K562 (cell line): Measurements from ENCODE around the gene EPX. TPM values are rescaled to one million over a fixed set of nuclear protein-coding genes. Genes with fewer than 3 reads are reported as not detected.

Source experiments
- BRF1 ChIP-seq: IDR thresholded peaks from 3 replicates; pipeline ENCODE4 v1.6.1; 2011; ENCODE audit warnings: borderline replicate concordance, mild to moderate bottlenecking; ENCODE audit not compliant: insufficient read length; ENCODE audit errors: extremely low read depth
- EP300 ChIP-seq: IDR thresholded peaks from 2 replicates; pipeline ENCODE4 v1.6.1; 2012; ENCODE audit warnings: low read length, improper control_type of control experiment
- GABPB2 ChIP-seq: fragments of 250-450 bp; sonication (Bioruptor Pico); conservative IDR thresholded peaks from 2 replicates; pipeline ENCODE4 v1.5.1; 2021; ENCODE audit warnings: mild to moderate bottlenecking
- GATAD2A ChIP-seq: fragments of 450-650 bp; IDR thresholded peaks from 2 replicates; pipeline ENCODE4 v1.6.1; 2017
- JUNB ChIP-seq: fragments of 450-650 bp; formaldehyde crosslinking; conservative IDR thresholded peaks from 2 replicates; pipeline ENCODE4 v1.4.0; 2020; ENCODE audit warnings: mild to moderate bottlenecking
- KAT2B ChIP-seq: IDR thresholded peaks from one replicate; pipeline ENCODE4 v1.6.1; 2012; ENCODE audit warnings: low read depth, mild to moderate bottlenecking, control low read depth, inconsistent platforms, low read length, moderate library complexity
- PCBP2 ChIP-seq: fragments of 200-400 bp; formaldehyde crosslinking; IDR thresholded peaks from 2 replicates; pipeline ENCODE4 v1.6.1; 2018; ENCODE audit warnings: low read length, low read depth, mild to moderate bottlenecking, moderate library complexity; ENCODE audit not compliant: poor library complexity, severe bottlenecking
- PHF20 ChIP-seq: fragments of 450-650 bp; IDR thresholded peaks from 2 replicates; pipeline ENCODE4 v1.6.1; 2018; ENCODE audit not compliant: partially characterized antibody
- POLR2AphosphoS5 ChIP-seq: IDR thresholded peaks from 2 replicates; pipeline ENCODE4 v1.6.1; 2011; ENCODE audit warnings: mild to moderate bottlenecking, low read depth, low read length, moderate library complexity; ENCODE audit not compliant: control insufficient read depth, insufficient read depth
- SMAD3 ChIP-seq: fragments of 450-650 bp; formaldehyde crosslinking; conservative IDR thresholded peaks from 2 replicates; pipeline ENCODE4 v1.4.0; 2020; ENCODE audit warnings: mild to moderate bottlenecking
- TAL1 ChIP-seq: fragments of 450-650 bp; IDR thresholded peaks from 2 replicates; pipeline ENCODE4 v1.6.1; 2016; ENCODE audit warnings: mild to moderate bottlenecking
- YY1 ChIP-seq, 3 experiments: IDR thresholded peaks; 2 replicates each; pipeline ENCODE4 v1.6.1; 2011; ENCODE audit warnings: low read length in 2 of 3, mild to moderate bottlenecking in 2 of 3, moderate library complexity in 2 of 3, borderline replicate concordance in 1 of 3, control low read depth in 1 of 3, low read depth in 1 of 3; ENCODE audit not compliant: insufficient read depth in 3 of 3, insufficient replicate concordance in 2 of 3, control insufficient read depth in 1 of 3, insufficient read length in 1 of 3; ENCODE audit errors: extremely low read depth in 1 of 3
- ZNF324 ChIP-seq: fragments of 250-450 bp; sonication (Bioruptor Pico); IDR thresholded peaks from 2 replicates; pipeline ENCODE4 v1.4.0; 2020; ENCODE audit warnings: mild to moderate bottlenecking
- ZNF436 ChIP-seq: fragments of 250-450, 450-650 bp; sonication (Bioruptor Pico); formaldehyde crosslinking; IDR thresholded peaks from 2 replicates; pipeline ENCODE4 v1.7.0; 2020; ENCODE audit warnings: mild to moderate bottlenecking
- polyA plus RNA-seq, 8 experiments: library from polyadenylated mRNA; depleted of rRNA in 4 of 8; stranded (reverse) in 5 of 8; unstranded in 3 of 8; fragments of >200 nt; fragmentation: Nextera tagmentation in 2 of 8; fragmentation: Illumina TruSeq in 1 of 8; extraction: Ambion mirVana in 2 of 8; extraction: Trizol in 1 of 8; gene quantifications; 2 replicates each; pipeline versions ENCODE4 v1.2.1 to v1.2.3, GENCODE V29; 2011 to 2014; ENCODE audit warnings: inconsistent platforms in 1 of 8, missing spikeins in 1 of 8
- total RNA-seq, 7 experiments: library from RNA; depleted of rRNA in 6 of 7; stranded (reverse); fragments of >200 nt in 6 of 7; fragmentation: Illumina TruSeq in 2 of 7; extraction: Trizol in 2 of 7; gene quantifications; 2 replicates each; pipeline versions ENCODE4 v1.2.1 to v1.2.3, GENCODE V29; 2011 to 2021; ENCODE audit warnings: low replicate concordance in 1 of 7
- TF ChIP-seq, protein P1 (sequence below): fragments of 250-450 bp; sonication (Bioruptor Pico); IDR thresholded peaks from 2 replicates; pipeline ENCODE4 v1.4.0; 2020
- TF ChIP-seq, protein P2 (sequence below): fragments of 450-650 bp; formaldehyde crosslinking; IDR thresholded peaks from 2 replicates; pipeline ENCODE4 v1.4.0; 2022; ENCODE audit warnings: missing genetic modification characterization

Gene EPX
- total and polyA plus RNA-seq, 9 of the 15 experiments (the other 6 are each of a cell fraction or from before 2014, with no cell fraction given), result 0.07 to 0.33 (median 0.19) TPM; not detected in 3

DNA sequence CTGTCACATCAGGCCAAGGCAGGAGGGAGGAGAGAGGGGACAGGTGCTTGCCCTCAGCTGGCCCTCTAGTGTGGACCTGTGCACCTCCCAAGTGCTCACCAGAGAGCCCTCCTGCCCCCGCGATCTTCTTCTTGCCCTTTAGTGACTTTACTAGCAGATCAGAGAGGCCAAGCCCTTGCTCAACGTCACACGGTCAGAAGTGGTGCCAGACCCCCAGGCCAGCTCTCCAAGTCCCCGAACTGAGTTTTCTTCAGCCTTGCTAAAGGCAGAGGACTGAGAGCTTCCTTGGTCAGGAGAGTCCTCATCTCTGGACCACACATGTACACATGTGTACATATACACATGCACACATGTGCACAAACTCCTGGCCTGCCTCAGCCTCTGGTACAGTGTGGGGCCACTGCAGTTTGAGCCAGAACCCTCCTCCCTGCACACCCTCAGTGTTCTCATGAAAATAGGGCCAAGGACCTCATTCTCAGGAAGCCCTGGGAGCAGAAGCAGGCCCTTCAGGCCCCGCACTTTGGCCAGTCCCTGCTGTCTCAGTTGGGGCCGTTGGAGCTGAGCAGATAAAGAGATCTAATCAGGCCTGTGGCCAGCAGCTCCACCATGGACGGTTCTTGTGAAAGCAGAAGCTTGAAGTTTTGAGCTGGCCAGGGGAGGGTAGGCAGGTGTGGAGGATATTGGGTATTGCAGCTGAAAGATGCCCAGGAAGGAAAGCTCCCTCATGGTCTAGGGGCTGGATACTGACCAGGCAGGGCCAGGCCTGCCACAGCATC is 7.4 kb upstream of the EPX start (continued):
- no peak for TF ChIP-seq TAL1
- no peak for TF ChIP-seq GATAD2A
- TF ChIP-seq PCBP2, result no peak
- no peak for TF ChIP-seq GABPB2 (CRISPR knock-in tag)
- no peak for TF ChIP-seq BRF1
- TF ChIP-seq, protein P1, sequence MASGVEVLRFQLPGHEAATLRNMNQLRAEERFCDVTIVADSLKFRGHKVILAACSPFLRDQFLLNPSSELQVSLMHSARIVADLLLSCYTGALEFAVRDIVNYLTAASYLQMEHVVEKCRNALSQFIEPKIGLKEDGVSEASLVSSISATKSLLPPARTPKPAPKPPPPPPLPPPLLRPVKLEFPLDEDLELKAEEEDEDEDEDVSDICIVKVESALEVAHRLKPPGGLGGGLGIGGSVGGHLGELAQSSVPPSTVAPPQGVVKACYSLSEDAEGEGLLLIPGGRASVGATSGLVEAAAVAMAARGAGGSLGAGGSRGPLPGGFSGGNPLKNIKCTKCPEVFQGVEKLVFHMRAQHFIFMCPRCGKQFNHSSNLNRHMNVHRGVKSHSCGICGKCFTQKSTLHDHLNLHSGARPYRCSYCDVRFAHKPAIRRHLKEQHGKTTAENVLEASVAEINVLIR, result no peak
- TF ChIP-seq ZNF324, result peak; percentile 36; the same call in 1 of the 2 replicates
- TF ChIP-seq YY1 (IDR thresholded peaks at IDR 0.05; ENCODE audit: borderline replicate concordance in 1 of 3, control insufficient read depth in 1 of 3, extremely low read depth in 1 of 3, insufficient read depth in 3 of 3, insufficient read length in 1 of 3, insufficient replicate concordance in 2 of 3, low read depth in 1 of 3, low read length in 2 of 3), result no peak
- TF ChIP-seq SMAD3, result peak; percentile 80; the same call in 1 of the 2 replicates
- no peak for TF ChIP-seq ZNF436 (CRISPR knock-in tag)
- TF ChIP-seq KAT2B, result no peak
- TF ChIP-seq, protein P2, sequence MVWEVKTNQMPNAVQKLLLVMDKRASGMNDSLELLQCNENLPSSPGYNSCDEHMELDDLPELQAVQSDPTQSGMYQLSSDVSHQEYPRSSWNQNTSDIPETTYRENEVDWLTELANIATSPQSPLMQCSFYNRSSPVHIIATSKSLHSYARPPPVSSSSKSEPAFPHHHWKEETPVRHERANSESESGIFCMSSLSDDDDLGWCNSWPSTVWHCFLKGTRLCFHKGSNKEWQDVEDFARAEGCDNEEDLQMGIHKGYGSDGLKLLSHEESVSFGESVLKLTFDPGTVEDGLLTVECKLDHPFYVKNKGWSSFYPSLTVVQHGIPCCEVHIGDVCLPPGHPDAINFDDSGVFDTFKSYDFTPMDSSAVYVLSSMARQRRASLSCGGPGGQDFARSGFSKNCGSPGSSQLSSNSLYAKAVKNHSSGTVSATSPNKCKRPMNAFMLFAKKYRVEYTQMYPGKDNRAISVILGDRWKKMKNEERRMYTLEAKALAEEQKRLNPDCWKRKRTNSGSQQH (CRISPR knock-in tag), result no peak
- TF ChIP-seq EP300, result peak; percentile 84
- TF ChIP-seq PHF20, result no peak
- TF ChIP-seq JUNB (CRISPR knock-in tag), result no peak
- TF ChIP-seq POLR2AphosphoS5, result no peak
